Measurements from ENCODE around the gene SPRY1.

- TF ChIP-seq CTCF (conservative IDR thresholded peaks at IDR 0.05; ENCODE audit: low read length): no peak
- TF ChIP-seq EZH2phosphoT487 (IDR thresholded peaks at IDR 0.05; ENCODE audit: borderline replicate concordance, low read depth, low read length): no peak
Observed at GRCh38 chr4:123364906-123365305, 31.7 kb upstream of the SPRY1 start.

Data from OCI-LY7 (cell line).